ENCODE measurements around the gene ANKRD42. TPM values are rescaled to one million over a fixed set of nuclear protein-coding genes. Genes with fewer than 3 reads are reported as not detected.

ANKRD42 gene
- total RNA-seq (2014; rRNA removed; shearing (Covaris generic); ENCODE audit: low replicate concordance), result 9.0 and 16.6 TPM in 2 replicates

- H4K20me1 ChIP-seq (ENCODE audit: insufficient read depth, low read depth, low read length), result no peaks in the 10 kb centered on the region
- no peaks in the 10 kb centered on the region for H3K27me3 ChIP-seq (ENCODE audit: low read length)
- peak within 1 kb of the TSS; percentile 92 for H2AFZ ChIP-seq (ENCODE audit: low read length)
- no peaks in the 10 kb centered on the region for H3K9me2 ChIP-seq (replicated peaks; ENCODE audit: insufficient read depth, low read length)
- H3K79me2 ChIP-seq (ENCODE audit: low read length), result peaks cover 25% of the 10 kb centered on the region
- peak within 1 kb of the TSS; percentile 82 for H3K4me3 ChIP-seq (ENCODE audit: low read length)
- peaks cover 44% of the 10 kb centered on the region for H3K4me1 ChIP-seq (ENCODE audit: low read length)
- peak within 1 kb of the TSS; percentile 77 for H3K9ac ChIP-seq (ENCODE audit: low read length)
- H3K9me3 ChIP-seq (ENCODE audit: low read length), result no peaks in the 10 kb centered on the region
- peak; percentile 97 for DNase-seq
- H3K36me3 ChIP-seq (ENCODE audit: insufficient read depth, low read length), result peaks cover 15% of the 10 kb centered on the region; the same call in 1 of the 2 replicates
- H3K27ac ChIP-seq (ENCODE audit: low read length), result peak within 1 kb of the TSS; percentile 55
- peak within 1 kb of the TSS; percentile 94 for H3K4me2 ChIP-seq (ENCODE audit: low read depth, low read length, poor library complexity, severe bottlenecking)
Measured at GRCh38 chr11:83193315-83194280, at the start of gene ANKRD42. TSS of gene ANKRD42 (plus strand) at chr11:83193712. CDS start at chr11:83194671, 959 bp downstream.

GRCh38 chr11:83147895-83148294, 45.6 kb upstream of the ANKRD42 start:
- H2AFZ ChIP-seq (ENCODE audit: low read length), result peak overlapping the region; percentile 68; the same call in 1 of the 2 replicates
- H3K9me3 ChIP-seq (ENCODE audit: low read length), result no peaks in the 10 kb centered on the region
- peak overlapping the region; percentile 22 for H3K4me2 ChIP-seq (ENCODE audit: low read depth, low read length, poor library complexity, severe bottlenecking)
- no peak overlapping the region for H3K9ac ChIP-seq (ENCODE audit: low read length)
- DNase-seq, result no peak
- no peaks in the 10 kb centered on the region for H3K79me2 ChIP-seq (ENCODE audit: low read length)
- no peak overlapping the region for H3K27ac ChIP-seq (ENCODE audit: low read length)
- H3K4me3 ChIP-seq (ENCODE audit: low read length), result no peak overlapping the region
- H3K4me1 ChIP-seq (ENCODE audit: low read length), result peaks cover 17% of the 10 kb centered on the region
- H3K36me3 ChIP-seq (ENCODE audit: insufficient read depth, low read length), result no peaks in the 10 kb centered on the region
- no peaks in the 10 kb centered on the region for H3K27me3 ChIP-seq (ENCODE audit: low read length)
- no peaks in the 10 kb centered on the region for H3K9me2 ChIP-seq (replicated peaks; ENCODE audit: insufficient read depth, low read length)
- no peaks in the 10 kb centered on the region for H4K20me1 ChIP-seq (ENCODE audit: insufficient read depth, low read depth, low read length)

- Histone ChIP-seq H4K20me1 (ENCODE audit: insufficient read depth, low read depth, low read length) (no peaks in the 10 kb centered on the region), H3K4me3 (ENCODE audit: low read length) (no peak overlapping the region), H3K36me3 (ENCODE audit: insufficient read depth, low read length) (no peaks in the 10 kb centered on the region), H3K9ac (ENCODE audit: low read length) (no peak overlapping the region), H3K9me2 (replicated peaks; ENCODE audit: insufficient read depth, low read length) (no peaks in the 10 kb centered on the region), H2AFZ (ENCODE audit: low read length) (no peak overlapping the region), H3K27ac (ENCODE audit: low read length) (no peak overlapping the region), H3K79me2 (ENCODE audit: low read length) (no peaks in the 10 kb centered on the region), H3K4me1 (ENCODE audit: low read length) (peaks cover 19% of the 10 kb centered on the region), H3K27me3 (ENCODE audit: low read length) (no peaks in the 10 kb centered on the region), H3K9me3 (ENCODE audit: low read length) (no peaks in the 10 kb centered on the region), H3K4me2 (ENCODE audit: low read depth, low read length, poor library complexity, severe bottlenecking) (no peak overlapping the region)
- DNase-seq, result no peak
Measured at GRCh38 chr11:83150450-83150849, 43.1 kb upstream of the ANKRD42 start.

GRCh38 chr11:83151274-83151977, 42.1 kb upstream of the ANKRD42 start:
- Histone ChIP-seq H3K9me3 (ENCODE audit: low read length) (no peaks in the 10 kb centered on the region), H4K20me1 (ENCODE audit: insufficient read depth, low read depth, low read length) (no peaks in the 10 kb centered on the region), H3K4me1 (ENCODE audit: low read length) (peaks cover 27% of the 10 kb centered on the region), H3K9ac (ENCODE audit: low read length) (no peak overlapping the region), H3K79me2 (ENCODE audit: low read length) (no peaks in the 10 kb centered on the region), H3K4me3 (ENCODE audit: low read length) (no peak overlapping the region), H3K36me3 (ENCODE audit: insufficient read depth, low read length) (no peaks in the 10 kb centered on the region), H3K27me3 (ENCODE audit: low read length) (no peaks in the 10 kb centered on the region), H3K4me2 (ENCODE audit: low read depth, low read length, poor library complexity, severe bottlenecking) (no peak overlapping the region), H2AFZ (ENCODE audit: low read length) (no peak overlapping the region), H3K27ac (ENCODE audit: low read length) (no peak overlapping the region), H3K9me2 (replicated peaks; ENCODE audit: insufficient read depth, low read length) (no peaks in the 10 kb centered on the region)
- DNase-seq, result peak; percentile 58

GRCh38 chr11:83152264-83152663, 41.2 kb upstream of the ANKRD42 start:
- DNase-seq, result no peak
- H3K9me3 ChIP-seq (ENCODE audit: low read length), result no peaks in the 10 kb centered on the region
- no peaks in the 10 kb centered on the region for H3K27me3 ChIP-seq (ENCODE audit: low read length)
- no peaks in the 10 kb centered on the region for H4K20me1 ChIP-seq (ENCODE audit: insufficient read depth, low read depth, low read length)
- H3K79me2 ChIP-seq (ENCODE audit: low read length), result peaks cover 3% of the 10 kb centered on the region
- H2AFZ ChIP-seq (ENCODE audit: low read length), result peak overlapping the region; percentile 1; the same call in 1 of the 2 replicates
- H3K4me1 ChIP-seq (ENCODE audit: low read length), result peaks cover 27% of the 10 kb centered on the region
- no peak overlapping the region for H3K4me2 ChIP-seq (ENCODE audit: low read depth, low read length, poor library complexity, severe bottlenecking)
- 0 out of 2 replicates have a peak, but pooled peaks cover under 1% of the 10 kb centered on the region for H3K36me3 ChIP-seq (ENCODE audit: insufficient read depth, low read length)
- H3K27ac ChIP-seq (ENCODE audit: low read length), result no peak overlapping the region
- no peaks in the 10 kb centered on the region for H3K9me2 ChIP-seq (replicated peaks; ENCODE audit: insufficient read depth, low read length)
- no peak overlapping the region for H3K4me3 ChIP-seq (ENCODE audit: low read length)
- H3K9ac ChIP-seq (ENCODE audit: low read length), result no peak overlapping the region

GRCh38 chr11:83153764-83154163, 39.7 kb upstream of the ANKRD42 start:
- DNase-seq, result no peak
- Histone ChIP-seq H3K9me2 (replicated peaks; ENCODE audit: insufficient read depth, low read length) (no peaks in the 10 kb centered on the region), H3K9me3 (ENCODE audit: low read length) (no peaks in the 10 kb centered on the region), H3K4me1 (ENCODE audit: low read length) (peaks cover 19% of the 10 kb centered on the region), H4K20me1 (ENCODE audit: insufficient read depth, low read depth, low read length) (peaks cover 11% of the 10 kb centered on the region), H3K27me3 (ENCODE audit: low read length) (no peaks in the 10 kb centered on the region), H3K79me2 (ENCODE audit: low read length) (peaks cover 18% of the 10 kb centered on the region), H2AFZ (ENCODE audit: low read length) (no peak overlapping the region), H3K36me3 (ENCODE audit: insufficient read depth, low read length) (peaks cover 13% of the 10 kb centered on the region), H3K4me3 (ENCODE audit: low read length) (no peak overlapping the region), H3K9ac (ENCODE audit: low read length) (no peak overlapping the region), H3K27ac (ENCODE audit: low read length) (no peak overlapping the region), H3K4me2 (ENCODE audit: low read depth, low read length, poor library complexity, severe bottlenecking) (no peak overlapping the region)

- Histone ChIP-seq H3K4me3 (ENCODE audit: low read length) (peak overlapping the region; percentile 86), H3K27me3 (ENCODE audit: low read length) (no peaks in the 10 kb centered on the region), H4K20me1 (ENCODE audit: insufficient read depth, low read depth, low read length) (peaks cover 24% of the 10 kb centered on the region), H2AFZ (ENCODE audit: low read length) (peak overlapping the region; percentile 90), H3K9ac (ENCODE audit: low read length) (peak overlapping the region; percentile 84), H3K36me3 (ENCODE audit: insufficient read depth, low read length) (peaks cover 37% of the 10 kb centered on the region), H3K9me3 (ENCODE audit: low read length) (no peaks in the 10 kb centered on the region), H3K79me2 (ENCODE audit: low read length) (peaks cover 44% of the 10 kb centered on the region), H3K4me1 (ENCODE audit: low read length) (peaks cover 42% of the 10 kb centered on the region), H3K4me2 (ENCODE audit: low read depth, low read length, poor library complexity, severe bottlenecking) (peak overlapping the region; percentile 96), H3K27ac (ENCODE audit: low read length) (peak overlapping the region; percentile 73), H3K9me2 (replicated peaks; ENCODE audit: insufficient read depth, low read length) (no peaks in the 10 kb centered on the region)
- DNase-seq, result peak; percentile 100
Measured at GRCh38 chr11:83156144-83156995, 37.1 kb upstream of the ANKRD42 start.

All from Karpas-422 (cell line).